GM12801 (cell line): ENCODE measurements around the gene UPF3B.

Source experiments
- TF ChIP-seq, protein P1 (sequence below): IDR thresholded peaks from one replicate; pipeline ENCODE4 v1.5.1; 2011; ENCODE audit warnings: control low read depth; ENCODE audit not compliant: insufficient read length; ENCODE audit errors: extremely low read depth

UPF3B gene

DNA sequence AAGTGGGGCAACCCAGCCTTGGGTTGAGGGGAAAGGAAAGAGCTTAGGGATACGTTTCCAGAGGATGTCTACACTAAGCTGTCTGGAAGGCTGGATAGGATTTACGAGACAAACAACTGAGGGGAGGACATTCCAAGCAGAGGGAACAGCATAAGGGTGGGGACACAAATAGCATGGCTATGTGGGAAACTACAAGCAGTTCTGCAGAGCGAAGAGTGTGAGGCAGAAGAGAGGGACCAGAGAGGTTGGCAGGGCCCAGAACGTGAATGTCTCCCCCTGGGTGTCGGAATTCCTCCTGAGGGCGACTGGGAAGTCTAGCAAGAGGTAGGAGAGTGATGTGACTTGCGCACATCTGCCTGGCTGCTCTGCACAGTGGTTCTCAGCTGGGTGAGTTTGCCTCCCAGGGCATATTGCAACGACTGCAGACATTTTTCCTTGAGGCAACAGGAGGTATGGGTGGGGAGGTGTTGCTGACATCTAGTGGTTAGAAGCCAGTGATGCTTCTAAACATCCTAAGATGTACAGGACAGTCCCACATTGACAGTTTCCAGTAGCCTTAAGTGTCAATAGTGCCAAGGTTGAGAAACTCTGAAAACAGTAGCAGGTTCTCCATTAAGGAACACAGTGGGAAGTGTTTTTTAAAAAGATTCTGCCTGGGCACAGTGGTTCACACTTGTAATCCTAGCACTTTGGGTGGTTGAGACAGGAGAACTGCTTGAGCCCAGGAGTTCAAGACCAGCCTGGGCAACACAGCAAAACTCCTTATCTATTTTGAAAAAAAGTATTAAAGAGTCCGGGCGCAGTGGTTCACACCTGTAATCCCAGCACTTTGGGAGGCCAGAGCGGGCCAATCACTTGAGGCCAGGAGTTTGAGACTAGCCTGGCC, 28.0 kb upstream of the UPF3B start:
- TF ChIP-seq, protein P1, sequence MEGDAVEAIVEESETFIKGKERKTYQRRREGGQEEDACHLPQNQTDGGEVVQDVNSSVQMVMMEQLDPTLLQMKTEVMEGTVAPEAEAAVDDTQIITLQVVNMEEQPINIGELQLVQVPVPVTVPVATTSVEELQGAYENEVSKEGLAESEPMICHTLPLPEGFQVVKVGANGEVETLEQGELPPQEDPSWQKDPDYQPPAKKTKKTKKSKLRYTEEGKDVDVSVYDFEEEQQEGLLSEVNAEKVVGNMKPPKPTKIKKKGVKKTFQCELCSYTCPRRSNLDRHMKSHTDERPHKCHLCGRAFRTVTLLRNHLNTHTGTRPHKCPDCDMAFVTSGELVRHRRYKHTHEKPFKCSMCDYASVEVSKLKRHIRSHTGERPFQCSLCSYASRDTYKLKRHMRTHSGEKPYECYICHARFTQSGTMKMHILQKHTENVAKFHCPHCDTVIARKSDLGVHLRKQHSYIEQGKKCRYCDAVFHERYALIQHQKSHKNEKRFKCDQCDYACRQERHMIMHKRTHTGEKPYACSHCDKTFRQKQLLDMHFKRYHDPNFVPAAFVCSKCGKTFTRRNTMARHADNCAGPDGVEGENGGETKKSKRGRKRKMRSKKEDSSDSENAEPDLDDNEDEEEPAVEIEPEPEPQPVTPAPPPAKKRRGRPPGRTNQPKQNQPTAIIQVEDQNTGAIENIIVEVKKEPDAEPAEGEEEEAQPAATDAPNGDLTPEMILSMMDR = no peak

DNA sequence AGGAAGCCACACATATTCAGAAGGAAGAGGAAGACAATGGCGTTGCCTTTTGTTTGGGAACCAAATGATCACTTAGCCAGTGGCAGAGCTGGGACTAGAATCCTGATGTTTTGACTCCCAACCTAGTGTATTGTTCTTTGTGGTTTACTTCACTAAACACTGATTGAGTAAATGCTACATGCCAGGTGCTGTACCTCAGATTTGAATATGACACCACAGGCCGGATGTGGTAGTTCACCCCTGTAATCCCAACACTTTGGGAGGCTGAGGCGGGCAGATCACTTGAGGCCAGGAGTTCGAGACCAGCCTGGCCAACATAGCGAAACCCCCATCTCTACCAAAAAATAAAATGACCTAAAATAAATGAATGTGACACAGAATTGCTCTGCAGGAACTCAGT, 27.3 kb upstream of the UPF3B start:
- TF ChIP-seq, protein P1 = no peak

DNA sequence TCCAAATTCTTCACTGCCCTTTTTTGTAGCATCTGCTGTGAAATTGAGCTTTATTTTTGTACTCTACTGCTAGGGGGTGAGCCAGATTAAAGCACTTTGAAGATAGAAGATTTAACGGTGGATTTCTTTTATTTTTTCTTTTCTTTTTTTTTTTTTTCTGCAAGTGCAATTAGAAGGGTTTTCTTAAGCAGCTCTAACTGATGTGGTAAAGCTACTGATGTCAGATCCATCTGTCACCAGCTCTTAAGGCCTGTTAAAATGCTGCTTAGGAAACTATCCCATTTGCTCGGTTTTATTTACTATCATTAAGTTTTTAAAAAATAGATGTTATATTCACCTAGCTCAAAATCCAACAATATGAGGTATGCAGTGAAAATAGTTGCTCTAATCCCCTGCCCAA, 26.0 kb upstream of the UPF3B start:
- TF ChIP-seq, protein P1 = no peak

DNA sequence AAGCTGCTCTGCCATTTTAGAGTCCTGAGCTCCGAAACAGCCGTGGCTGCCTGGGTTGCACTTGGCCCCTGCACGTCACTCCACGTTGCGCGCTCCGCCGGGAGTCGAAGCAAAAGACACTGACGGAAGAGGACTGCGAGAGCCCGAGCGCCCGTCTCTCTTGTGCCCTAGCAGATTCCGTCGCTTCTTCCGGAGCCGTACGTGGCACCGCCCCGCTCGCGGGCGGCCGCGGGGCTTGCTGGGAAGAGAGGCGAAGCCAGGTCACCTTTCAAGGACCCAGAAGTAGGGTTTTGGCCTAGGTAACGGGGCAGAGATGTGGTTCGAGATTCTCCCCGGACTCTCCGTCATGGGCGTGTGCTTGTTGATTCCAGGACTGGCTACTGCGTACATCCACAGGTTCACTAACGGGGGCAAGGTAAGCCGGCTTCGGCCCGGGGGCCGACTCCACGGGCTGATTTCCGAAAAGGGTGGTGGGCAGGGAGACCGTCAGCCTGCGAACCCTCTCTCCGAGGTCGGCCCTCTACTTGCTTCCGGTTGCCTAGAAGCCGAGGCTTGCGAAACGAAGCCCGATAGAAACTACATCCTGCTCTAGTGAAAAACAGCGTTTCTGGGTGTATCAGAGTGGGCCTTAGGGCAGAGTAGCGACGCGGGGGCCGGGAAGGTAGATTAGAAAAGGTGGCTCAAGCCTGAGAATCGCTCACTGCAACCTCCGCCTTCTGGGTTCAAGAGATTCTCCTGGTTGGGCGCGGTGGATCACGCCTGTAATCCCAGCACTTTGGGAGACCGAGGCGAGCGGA, 19.0 kb upstream of the UPF3B start, which contains the start of the genes NDUFA1 and RNF113A:
Gene NDUFA1 (plus strand): TSS at position 234 of the 797 bp plus-strand sequence. CDS start 80 bp downstream, at position 314.
Gene RNF113A (minus strand): TSS at position 135 of the 797 bp plus-strand sequence. CDS start 120 bp downstream, at position 15.
- TF ChIP-seq, protein P1 = no peak

DNA sequence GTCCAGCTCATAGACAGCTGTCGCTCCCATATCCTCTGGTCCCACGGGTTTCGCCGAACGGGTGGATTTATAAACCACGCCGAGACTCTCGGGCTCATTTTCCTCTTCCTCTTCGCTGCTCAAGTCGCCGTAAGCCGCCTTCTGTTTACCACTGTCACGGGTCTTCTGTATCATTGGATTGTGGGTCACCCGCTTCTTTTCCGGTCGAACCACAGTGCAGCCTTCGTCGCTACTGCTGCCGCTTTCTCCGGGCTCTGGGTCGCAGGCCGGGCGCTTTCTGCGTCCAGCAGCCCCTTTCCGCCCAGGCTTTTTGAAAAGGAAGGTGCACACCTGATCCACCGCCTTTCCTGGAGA, 18.5 kb upstream of the UPF3B start:
- TF ChIP-seq, protein P1 = no peak

DNA sequence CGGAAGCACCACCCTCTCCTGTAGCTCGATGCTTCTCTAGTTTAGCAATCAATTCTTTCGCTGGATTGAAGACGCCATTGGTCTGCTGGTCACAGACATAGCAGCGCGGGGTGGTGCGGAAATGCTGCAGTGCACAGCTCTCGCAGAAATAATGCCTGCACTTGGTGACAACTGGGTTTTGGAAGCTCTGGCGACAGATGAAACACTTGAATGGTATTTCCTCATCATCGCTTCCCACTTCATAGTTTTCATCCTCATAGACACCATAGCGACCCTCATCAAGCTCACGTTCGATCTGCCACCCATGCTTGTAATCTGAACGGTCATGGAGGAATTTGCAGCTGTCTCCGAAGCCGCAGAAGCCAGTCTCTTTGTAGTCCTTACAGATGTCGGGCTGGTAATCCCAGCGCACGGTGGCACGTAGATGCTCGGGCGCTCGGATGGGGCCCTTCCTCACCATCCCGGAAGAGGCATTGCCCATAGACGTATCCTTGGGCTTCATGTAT, 17.9 kb upstream of the UPF3B start:
- TF ChIP-seq, protein P1 = no peak

DNA sequence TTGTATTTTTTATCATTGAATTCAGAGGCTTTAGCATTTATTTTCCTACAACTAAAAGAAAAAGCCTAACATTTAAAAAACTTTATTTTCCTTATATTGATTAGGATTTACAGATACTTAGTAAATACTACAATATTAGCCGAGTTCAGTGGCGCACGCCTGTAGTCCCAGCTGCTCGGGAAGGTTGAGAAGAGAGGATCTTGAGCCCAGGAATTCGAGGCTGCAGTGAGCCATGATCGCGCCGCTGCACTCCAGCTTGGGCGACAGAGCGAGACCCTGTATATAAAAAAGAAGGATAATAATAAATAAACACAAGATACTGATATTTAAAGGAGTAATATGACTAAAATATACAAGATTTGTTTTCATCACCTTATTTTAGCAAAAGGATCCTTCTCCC, 681 bp upstream of the UPF3B start:
- TF ChIP-seq, protein P1 = no peak
